GM06990 (cell line): ENCODE measurements around the gene NOTUM.

Experiments
- DNase-seq: peaks from one replicate; pipeline ENCODE4 v3.0.0-alpha.2; 2011; ENCODE audit not compliant: insufficient read length; ENCODE audit errors: extremely low read depth
- H3K27me3 ChIP-seq: replicated peaks from 2 replicates; pipeline ENCODE4 v1.6.0; 2011; ENCODE audit warnings: low read length; ENCODE audit not compliant: control insufficient read depth, insufficient read depth
- H3K36me3 ChIP-seq: 2 replicates; pipeline ENCODE4 v1.5.1; 2011; ENCODE audit warnings: low read length; ENCODE audit not compliant: control insufficient read depth, insufficient read depth
- H3K4me3 ChIP-seq: replicated peaks from 2 replicates; pipeline ENCODE4 v1.5.1; 2011; ENCODE audit warnings: low read depth, mild to moderate bottlenecking, control low read depth, low read length
- TF ChIP-seq, protein P1 (sequence below): IDR thresholded peaks from 2 replicates; pipeline ENCODE4 v1.5.1; 2011; ENCODE audit warnings: low read length, control low read depth, mild to moderate bottlenecking, inconsistent platforms; ENCODE audit not compliant: insufficient read depth, poor library complexity, severe bottlenecking

Gene NOTUM

DNA sequence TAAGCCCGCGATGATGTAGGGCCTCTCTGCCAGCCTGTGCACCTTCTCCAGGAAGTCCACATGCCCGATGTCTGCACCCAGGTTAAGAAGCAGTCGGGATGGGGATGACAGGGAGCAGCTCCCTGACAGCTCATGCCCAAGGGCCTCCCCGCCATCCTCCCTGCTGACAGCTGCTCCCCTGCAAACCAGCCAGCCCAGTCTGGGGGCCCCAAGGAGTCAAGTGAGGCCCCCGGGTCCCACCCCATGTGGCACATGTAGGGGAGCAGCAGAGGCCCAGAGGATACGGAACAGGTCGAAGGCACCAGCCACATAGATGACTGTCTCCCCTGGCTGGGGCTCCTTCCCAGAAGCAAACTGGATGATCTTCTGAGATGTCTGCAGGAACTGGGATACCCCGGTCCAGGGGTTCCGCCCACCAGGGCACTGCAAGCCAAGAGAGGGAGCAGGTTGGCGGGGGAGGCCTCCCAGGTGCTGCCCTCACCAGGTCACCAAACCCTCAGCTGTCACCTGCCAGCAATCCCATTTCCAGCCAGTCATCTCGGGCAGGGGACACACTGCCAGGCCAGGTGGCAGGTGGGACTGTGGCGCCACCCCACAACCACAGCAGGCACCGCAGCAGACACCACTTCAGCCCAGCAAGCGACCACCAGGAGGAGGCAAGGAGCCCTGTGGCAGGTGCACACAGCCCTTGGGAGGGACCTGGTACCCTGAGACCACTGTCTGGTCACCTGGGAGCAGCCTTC, 54.3 kb downstream of the NOTUM start:
- DNase-seq: no peak
- Histone ChIP-seq H3K36me3 (peaks cover 21% of the 10 kb centered on the region), H3K4me3 (no peak overlapping the region), H3K27me3 (no peaks in the 10 kb centered on the region)
- TF ChIP-seq, protein P1, sequence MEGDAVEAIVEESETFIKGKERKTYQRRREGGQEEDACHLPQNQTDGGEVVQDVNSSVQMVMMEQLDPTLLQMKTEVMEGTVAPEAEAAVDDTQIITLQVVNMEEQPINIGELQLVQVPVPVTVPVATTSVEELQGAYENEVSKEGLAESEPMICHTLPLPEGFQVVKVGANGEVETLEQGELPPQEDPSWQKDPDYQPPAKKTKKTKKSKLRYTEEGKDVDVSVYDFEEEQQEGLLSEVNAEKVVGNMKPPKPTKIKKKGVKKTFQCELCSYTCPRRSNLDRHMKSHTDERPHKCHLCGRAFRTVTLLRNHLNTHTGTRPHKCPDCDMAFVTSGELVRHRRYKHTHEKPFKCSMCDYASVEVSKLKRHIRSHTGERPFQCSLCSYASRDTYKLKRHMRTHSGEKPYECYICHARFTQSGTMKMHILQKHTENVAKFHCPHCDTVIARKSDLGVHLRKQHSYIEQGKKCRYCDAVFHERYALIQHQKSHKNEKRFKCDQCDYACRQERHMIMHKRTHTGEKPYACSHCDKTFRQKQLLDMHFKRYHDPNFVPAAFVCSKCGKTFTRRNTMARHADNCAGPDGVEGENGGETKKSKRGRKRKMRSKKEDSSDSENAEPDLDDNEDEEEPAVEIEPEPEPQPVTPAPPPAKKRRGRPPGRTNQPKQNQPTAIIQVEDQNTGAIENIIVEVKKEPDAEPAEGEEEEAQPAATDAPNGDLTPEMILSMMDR: no peak

DNA sequence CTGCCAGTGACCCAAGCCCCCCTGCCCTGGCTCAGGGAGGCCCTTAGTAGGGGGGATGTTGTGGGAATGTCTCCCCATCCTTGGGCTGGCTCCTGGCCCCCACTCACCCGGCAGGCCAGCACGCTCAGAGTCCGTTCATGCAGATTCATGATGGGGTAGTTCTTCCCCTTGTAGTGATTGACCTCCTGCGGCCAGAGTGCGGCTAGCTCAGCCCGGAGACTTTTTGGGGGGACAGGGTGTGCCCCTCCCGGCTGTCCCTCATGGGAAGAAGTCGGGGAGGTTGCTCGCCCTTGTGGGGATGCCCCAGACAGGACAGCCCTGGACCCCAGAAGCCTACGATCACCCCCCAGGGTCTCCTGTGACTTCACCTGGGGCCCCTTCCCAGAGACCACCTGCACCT, 55.0 kb downstream of the NOTUM start:
- Histone ChIP-seq H3K27me3 (no peaks in the 10 kb centered on the region), H3K4me3 (no peak overlapping the region), H3K36me3 (peaks cover 21% of the 10 kb centered on the region)
- DNase-seq: no peak
- TF ChIP-seq, protein P1: no peak

DNA sequence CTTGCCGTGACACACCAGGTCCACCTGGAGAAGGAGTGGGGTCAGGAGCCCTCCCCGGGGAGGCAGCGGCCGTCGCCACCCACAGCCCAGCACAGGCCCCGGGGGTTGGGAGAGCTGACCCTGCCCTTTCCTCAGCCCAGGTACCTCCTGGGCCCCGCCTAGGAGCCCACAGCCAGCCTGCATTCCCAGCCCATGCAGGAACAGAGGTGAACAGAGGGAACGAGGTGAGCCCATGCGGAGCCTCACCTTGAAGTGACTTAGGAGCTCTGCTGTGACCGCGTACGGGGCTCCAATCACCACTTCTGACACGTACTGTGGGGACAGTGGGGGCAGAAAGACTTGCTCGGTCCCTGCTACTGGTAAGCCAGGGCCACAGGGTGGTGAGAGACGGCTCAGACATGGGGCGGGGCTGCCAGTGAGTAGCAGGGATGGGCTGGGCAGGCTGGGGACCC, 55.5 kb downstream of the NOTUM start:
- H3K4me3 ChIP-seq: no peak overlapping the region
- no peaks in the 10 kb centered on the region for H3K27me3 ChIP-seq
- TF ChIP-seq, protein P1: no peak
- DNase-seq: no peak
- peaks cover 21% of the 10 kb centered on the region for H3K36me3 ChIP-seq

DNA sequence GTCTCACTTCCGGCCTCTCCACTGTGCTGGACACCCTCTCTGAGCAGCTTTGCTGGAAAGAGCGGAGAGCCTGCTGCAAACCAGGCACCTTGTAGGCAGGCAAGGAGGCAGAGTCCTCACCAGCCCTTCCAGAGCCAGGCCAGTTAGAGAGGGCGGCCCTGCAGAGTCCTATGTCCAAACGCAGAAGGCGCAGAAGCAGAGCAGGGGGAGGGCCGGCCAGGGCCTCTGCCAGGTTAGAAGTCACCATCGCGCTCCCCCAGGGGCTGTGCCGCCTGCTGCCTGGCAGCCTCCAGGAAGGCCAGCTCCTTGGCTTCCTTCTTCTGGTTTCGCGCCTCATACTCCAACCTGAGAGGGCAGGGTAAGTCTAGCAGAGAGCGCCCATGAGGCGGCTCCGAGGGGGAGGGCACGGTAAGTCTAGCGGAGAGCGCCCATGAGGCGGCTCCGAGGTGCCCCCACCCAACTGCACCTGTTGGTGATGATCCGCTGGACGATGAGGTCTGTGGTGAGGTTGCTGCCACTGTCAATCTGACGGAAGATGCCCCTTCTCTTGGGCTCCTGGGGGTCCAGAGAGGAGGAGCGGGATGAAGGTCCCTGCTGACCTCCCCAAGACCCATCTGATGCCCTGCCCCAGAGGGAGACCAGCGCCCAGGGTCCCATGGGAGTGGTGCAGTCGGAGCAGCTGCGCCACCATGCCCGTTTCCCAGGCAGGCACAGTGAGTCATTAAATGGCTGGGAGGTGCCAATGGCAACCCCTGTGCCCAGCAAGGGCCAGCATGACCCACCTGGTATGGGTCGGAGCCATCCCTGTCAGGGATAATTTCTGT, 56.2 kb downstream of the NOTUM start:
- TF ChIP-seq, protein P1: no peak
- Histone ChIP-seq H3K4me3 (no peak overlapping the region), H3K27me3 (no peaks in the 10 kb centered on the region), H3K36me3 (peaks cover 23% of the 10 kb centered on the region)
- DNase-seq: no peak

DNA sequence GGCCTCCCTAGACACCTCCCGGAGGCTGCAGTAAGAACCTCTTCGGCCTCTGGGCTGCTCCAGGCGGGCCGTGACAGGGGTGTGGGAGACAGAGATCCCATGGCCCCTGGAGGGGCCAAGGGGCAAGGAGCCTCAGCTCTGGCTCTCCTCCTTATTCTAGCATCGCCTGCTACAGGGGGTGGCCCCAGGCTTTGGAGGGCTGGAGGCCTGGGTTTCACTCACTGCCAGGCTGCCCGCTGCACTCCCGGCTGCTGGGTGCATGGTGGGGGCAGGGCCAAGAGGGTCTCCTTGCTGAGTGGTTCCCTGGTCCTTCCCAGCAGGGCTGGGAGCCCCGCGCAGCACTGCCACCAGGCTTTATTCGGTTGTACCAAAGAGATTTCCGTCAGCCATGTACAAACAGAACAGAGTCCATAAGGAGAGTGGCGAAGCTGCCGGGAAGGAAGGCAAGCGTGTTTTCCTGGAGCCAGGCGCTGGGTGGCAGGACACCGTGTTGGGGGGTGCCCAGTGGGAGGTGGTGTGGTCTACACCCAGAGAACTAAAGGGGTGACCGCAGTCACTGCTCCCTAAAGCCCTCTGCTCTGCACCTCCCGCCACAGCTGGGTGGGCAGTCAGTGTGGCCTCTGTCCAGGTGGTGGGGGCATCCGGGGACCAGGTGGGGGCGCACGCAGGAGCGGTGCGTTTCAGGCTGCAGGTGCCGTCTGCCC, 56.9 kb downstream of the NOTUM start:
- Histone ChIP-seq H3K36me3 (peaks cover 23% of the 10 kb centered on the region), H3K4me3 (no peak overlapping the region), H3K27me3 (no peaks in the 10 kb centered on the region)
- TF ChIP-seq, protein P1: no peak
- no peak for DNase-seq
